HG02623 (cell line): ENCODE data around the gene PGAP6.
A peak's percentile ranks its signal among the peaks of the same experiment; 100 is the strongest.
"Not testable (repeated sequence)": the region's sequence is repeated elsewhere in the genome, so short reads cannot be mapped to it uniquely, and the experiment has no call there.

Source experiments
- ATAC-seq: cut with Tn5 transposase; IDR thresholded peaks from one replicate; pipeline ENCODE4 v1.9.1; 2021; ENCODE audit warnings: moderate library complexity; ENCODE audit not compliant: unreplicated experiment

PGAP6 gene

GRCh38 chr16:352547-353403, 29.0 kb downstream of the PGAP6 start, which contains the start of gene AXIN1:
Gene AXIN1 (minus strand): TSS chr16:352723. CDS start chr16:347025, 5,698 bp downstream.
- peak; percentile 60 for ATAC-seq

- ATAC-seq = peak; percentile 24
These were observed 29.8 kb downstream of the PGAP6 start for GRCh38 chr16:351804-352520.

- ATAC-seq = no peak
These were observed 31.6 kb downstream of the PGAP6 start for GRCh38 chr16:350203-350602.

- no peak for ATAC-seq
These were observed 32.6 kb downstream of the PGAP6 start for GRCh38 chr16:349211-349610.

- ATAC-seq = not testable (repeated sequence)
These were observed 33.3 kb downstream of the PGAP6 start for GRCh38 chr16:348495-348894.

GRCh38 chr16:347203-347602, 34.6 kb downstream of the PGAP6 start:
- no peak for ATAC-seq

GRCh38 chr16:346587-346986, 35.2 kb downstream of the PGAP6 start:
- ATAC-seq = no peak

- no peak for ATAC-seq
These were observed 36.0 kb downstream of the PGAP6 start for GRCh38 chr16:345772-346171.

- ATAC-seq = no peak
These were observed 39.1 kb downstream of the PGAP6 start for GRCh38 chr16:342455-343213.

- not testable (repeated sequence) for ATAC-seq
These were observed 39.8 kb downstream of the PGAP6 start for GRCh38 chr16:341974-342336.

GRCh38 chr16:341095-341973, 40.4 kb downstream of the PGAP6 start:
- not testable (repeated sequence) for ATAC-seq

GRCh38 chr16:340370-341091, 41.2 kb downstream of the PGAP6 start:
- no peak for ATAC-seq

GRCh38 chr16:339680-340079, 42.1 kb downstream of the PGAP6 start:
- no peak for ATAC-seq

GRCh38 chr16:337975-338575, 43.7 kb downstream of the PGAP6 start:
- no peak for ATAC-seq

- no peak for ATAC-seq
These were observed 44.3 kb downstream of the PGAP6 start for GRCh38 chr16:337437-337836.

GRCh38 chr16:336269-336668, 45.5 kb downstream of the PGAP6 start:
- no peak for ATAC-seq

- not testable (repeated sequence) for ATAC-seq
These were observed 46.7 kb downstream of the PGAP6 start for GRCh38 chr16:334861-335632.

GRCh38 chr16:334164-334832, 47.5 kb downstream of the PGAP6 start:
- ATAC-seq = not testable (repeated sequence)
